RWPE1 (cell line): Measurements from ENCODE around the gene TMEM200B.
"Not testable (repeated sequence)": the region's sequence is repeated elsewhere in the genome, so short reads cannot be mapped to it uniquely, and the experiment has no call there.

Experiments
- CTCF ChIA-PET: fragments of 350-600 bp; sonication (Branson Sonifier 250); formaldehyde crosslinking; extraction: SDS; loops from one replicate; lab custom pipeline; 2021; lab: Yijun Ruan, JAX
- POLR2A ChIA-PET: fragments of 400-600 bp; formaldehyde crosslinking; extraction: SDS; loops from one replicate; lab custom pipeline; 2020; ENCODE audit warnings: antibody characterized with exemption; ENCODE audit not compliant: low non-redundant PET; lab: Yijun Ruan, JAX
- DNase-seq: peaks from one replicate; pipeline ENCODE4 v3.0.0; 2012; ENCODE audit warnings: low spot score
- H3K27ac ChIP-seq: fragments of 450-650 bp; 2 replicates; pipeline ENCODE4 v1.5.1; 2017
- TF ChIP-seq, protein P1 (sequence below): fragments of 450-650 bp; conservative IDR thresholded peaks from 2 replicates; pipeline ENCODE4 v1.5.1; 2017; ENCODE audit warnings: low read depth, mild to moderate bottlenecking

Gene TMEM200B

DNA sequence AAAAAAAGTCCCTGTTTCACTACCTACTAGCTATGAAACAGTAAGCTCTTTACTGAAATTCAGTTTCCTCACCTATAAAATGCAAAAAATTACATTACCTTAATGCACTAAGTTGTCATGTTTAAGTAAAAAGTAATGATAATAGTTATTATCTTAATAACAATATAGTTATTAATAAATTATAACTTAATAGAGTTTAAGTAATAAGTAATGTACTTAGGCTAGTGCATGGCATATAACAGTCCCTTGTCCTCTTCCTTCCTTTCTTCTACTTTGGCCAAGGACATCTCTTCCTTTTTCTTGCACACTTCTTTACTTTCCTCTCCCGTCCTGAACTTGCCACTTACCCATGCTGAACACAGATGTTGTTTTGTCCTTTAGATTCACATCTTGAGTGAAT lies 9.0 kb downstream of the TMEM200B start:
- TF ChIP-seq, protein P1, sequence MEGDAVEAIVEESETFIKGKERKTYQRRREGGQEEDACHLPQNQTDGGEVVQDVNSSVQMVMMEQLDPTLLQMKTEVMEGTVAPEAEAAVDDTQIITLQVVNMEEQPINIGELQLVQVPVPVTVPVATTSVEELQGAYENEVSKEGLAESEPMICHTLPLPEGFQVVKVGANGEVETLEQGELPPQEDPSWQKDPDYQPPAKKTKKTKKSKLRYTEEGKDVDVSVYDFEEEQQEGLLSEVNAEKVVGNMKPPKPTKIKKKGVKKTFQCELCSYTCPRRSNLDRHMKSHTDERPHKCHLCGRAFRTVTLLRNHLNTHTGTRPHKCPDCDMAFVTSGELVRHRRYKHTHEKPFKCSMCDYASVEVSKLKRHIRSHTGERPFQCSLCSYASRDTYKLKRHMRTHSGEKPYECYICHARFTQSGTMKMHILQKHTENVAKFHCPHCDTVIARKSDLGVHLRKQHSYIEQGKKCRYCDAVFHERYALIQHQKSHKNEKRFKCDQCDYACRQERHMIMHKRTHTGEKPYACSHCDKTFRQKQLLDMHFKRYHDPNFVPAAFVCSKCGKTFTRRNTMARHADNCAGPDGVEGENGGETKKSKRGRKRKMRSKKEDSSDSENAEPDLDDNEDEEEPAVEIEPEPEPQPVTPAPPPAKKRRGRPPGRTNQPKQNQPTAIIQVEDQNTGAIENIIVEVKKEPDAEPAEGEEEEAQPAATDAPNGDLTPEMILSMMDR: no peak
- no peak overlapping the region for H3K27ac ChIP-seq
- ChIA-PET CTCF (interaction anchor here (0.9 kb wide), 1 partner anchor 233 kb away, joined by 3 read pairs; no protein-coding TSS in a partner anchor), POLR2A (interaction anchor here (0.7 kb wide), 1 partner anchor 9 kb away, joined by 4 read pairs; the partner anchor contains the start of gene TMEM200B)
- DNase-seq: no peak

- TF ChIP-seq, protein P1: no peak
- no peak overlapping the region for H3K27ac ChIP-seq
- POLR2A ChIA-PET: no interaction called here
- CTCF ChIA-PET: interaction anchor here (0.7 to 0.9 kb wide), 2 partner anchors 64 to 232 kb away, joined by 3 read pairs; no protein-coding TSS in a partner anchor
- no peak for DNase-seq
Observed at GRCh38 chr1:29113413-29114117, 10.1 kb downstream of the TMEM200B start.

DNA sequence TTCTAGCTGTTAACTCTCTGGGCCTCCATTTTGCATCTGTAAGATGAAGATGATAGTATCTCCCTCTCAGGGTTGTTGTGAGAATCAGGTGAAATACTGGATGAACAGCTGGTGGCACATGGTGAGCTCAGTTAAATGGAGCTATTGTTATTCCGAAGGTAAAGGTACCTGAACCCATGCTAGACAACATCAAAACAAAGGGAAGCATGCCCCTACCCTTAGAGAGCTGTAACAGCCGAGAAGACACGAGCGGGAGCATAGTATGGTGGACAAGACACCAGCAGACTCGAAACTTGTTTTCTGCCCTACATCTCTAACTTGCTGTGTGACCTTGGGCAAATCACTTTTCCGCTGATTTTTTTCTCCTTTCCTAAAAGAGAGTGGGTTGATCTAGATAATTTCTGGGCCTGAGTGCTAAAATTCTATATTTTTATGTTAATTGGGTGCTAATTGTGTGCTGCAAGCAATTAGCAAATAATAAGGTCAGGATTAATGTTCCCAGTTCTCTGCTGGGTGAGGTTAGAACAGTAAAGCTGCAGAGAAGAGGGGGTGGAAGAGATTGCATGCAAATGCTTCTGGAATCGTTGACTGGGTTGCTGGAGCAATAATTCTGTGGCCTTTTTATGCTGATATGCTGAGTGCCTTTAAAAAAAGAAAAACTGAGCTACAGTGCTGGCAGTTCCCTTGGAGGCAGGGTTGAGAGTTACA lies 10.8 kb downstream of the TMEM200B start:
- ChIA-PET POLR2A (no interaction called here), CTCF (interaction anchor here (0.5 to 1.2 kb wide), 2 partner anchors 19 to 152 kb away, joined by 4 read pairs; no protein-coding TSS in a partner anchor)
- TF ChIP-seq, protein P1: no peak
- H3K27ac ChIP-seq: no peak overlapping the region
- no peak for DNase-seq

DNA sequence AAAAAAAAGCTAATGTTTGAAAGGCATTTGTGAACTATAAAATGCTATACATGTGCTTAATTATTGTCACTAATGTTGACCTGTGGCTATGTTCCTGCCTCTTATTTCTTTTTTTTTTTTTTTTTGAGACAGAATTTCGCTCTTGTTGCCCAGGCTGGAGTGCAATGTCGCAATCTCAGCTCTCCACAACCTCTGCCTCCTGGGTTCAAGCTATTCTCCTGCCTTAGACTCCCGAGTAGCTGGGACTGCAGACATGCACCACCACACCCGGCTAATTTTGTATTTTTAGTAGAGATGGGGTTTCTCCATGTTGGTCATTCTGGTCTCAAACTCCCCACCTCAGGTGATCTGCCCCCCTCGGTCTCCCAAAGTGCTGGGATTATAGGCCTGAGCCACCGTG lies 15.7 kb downstream of the TMEM200B start:
- POLR2A ChIA-PET: interaction anchor here (0.7 kb wide), 1 partner anchor 1047 kb away, joined by 16 read pairs; no protein-coding TSS in a partner anchor
- DNase-seq, CTCF ChIA-PET, H3K27ac ChIP-seq: not testable (repeated sequence)

DNA sequence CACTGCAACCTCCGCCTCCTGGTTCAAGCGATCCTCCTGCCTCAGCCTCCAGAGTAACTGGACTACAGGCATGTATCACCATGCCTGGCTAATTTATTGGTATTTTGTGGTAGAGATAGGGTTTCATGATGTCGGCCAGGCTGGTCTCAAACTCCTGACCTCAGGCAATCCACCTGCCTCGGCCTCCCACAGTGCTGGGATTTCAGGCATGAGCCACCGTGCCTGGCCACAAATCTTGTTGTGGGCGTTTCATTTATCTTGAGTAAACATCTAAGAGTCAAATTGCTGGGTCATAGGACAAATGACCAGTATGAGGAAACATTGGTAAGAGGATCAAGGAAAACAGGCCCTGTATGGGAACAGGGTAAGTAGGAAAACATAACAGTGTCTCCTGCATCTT lies 17.9 kb downstream of the TMEM200B start:
- no peak overlapping the region for H3K27ac ChIP-seq
- POLR2A ChIA-PET: no interaction called here
- TF ChIP-seq, protein P1: no peak
- CTCF ChIA-PET: interaction anchor here (0.7 kb wide), 1 partner anchor 321 kb away, joined by 4 read pairs; no protein-coding TSS in a partner anchor
- no peak for DNase-seq

DNA sequence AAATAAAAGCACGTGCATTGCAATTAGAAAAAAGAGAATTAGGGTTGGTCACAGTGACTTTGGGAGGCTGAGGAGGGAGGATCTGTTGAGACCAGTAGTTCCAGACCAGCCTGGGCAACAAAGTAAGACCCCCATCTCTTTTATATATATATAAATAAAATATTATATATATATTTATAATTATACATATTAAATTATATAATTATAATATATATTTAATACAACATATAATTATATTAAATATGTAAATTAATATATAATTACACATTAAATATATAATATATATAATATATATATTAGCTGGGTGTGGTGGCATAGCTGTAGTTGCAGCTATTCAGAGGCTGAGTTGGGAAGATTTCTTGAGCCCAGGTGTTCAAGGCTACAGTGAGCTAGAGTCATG lies 23.2 kb downstream of the TMEM200B start:
- ChIA-PET POLR2A (no interaction called here), CTCF (interaction anchor here (0.6 to 0.7 kb wide), 2 partner anchors 18 to 250 kb away, joined by 3 read pairs; no protein-coding TSS in a partner anchor)
- no peak overlapping the region for H3K27ac ChIP-seq
- TF ChIP-seq, protein P1: no peak
- DNase-seq: no peak
